DND-41 (cell line): ENCODE data around the gene CD2AP.
"Not testable (repeated sequence)": the region's sequence is repeated elsewhere in the genome, so short reads cannot be mapped to it uniquely, and the experiment has no call there.

ENCODE experiments used
- ATAC-seq: fragments of 200-7000 bp; cut with Tn5 transposase; 3 replicates; pipeline ENCODE4 v1.9.1; 2021; ENCODE audit warnings: low read depth; ENCODE audit not compliant: insufficient read depth
- DNase-seq: peaks from one replicate; pipeline ENCODE4 v3.0.0-alpha.2; 2020
- H2AFZ ChIP-seq: 2 replicates; pipeline ENCODE4 v1.6.0; 2012; ENCODE audit warnings: low read depth, low read length
- H3K27ac ChIP-seq: 2 replicates; pipeline ENCODE4 v1.5.1; 2012; ENCODE audit warnings: low read length, inconsistent platforms
- H3K27me3 ChIP-seq: fragments of 200-600 bp; sonication (generic); 2 replicates; pipeline ENCODE4 v1.6.0; 2012; ENCODE audit warnings: low read length, mild to moderate bottlenecking, inconsistent platforms; ENCODE audit not compliant: insufficient read depth, poor library complexity
- H3K36me3 ChIP-seq: 2 replicates; pipeline ENCODE4 v1.5.1; 2012; ENCODE audit warnings: low read length, inconsistent platforms; ENCODE audit not compliant: insufficient read depth
- H3K4me1 ChIP-seq: 2 replicates; pipeline ENCODE4 v1.5.1; 2012; ENCODE audit warnings: mild to moderate bottlenecking, low read length; ENCODE audit not compliant: insufficient read depth
- H3K4me2 ChIP-seq: 2 replicates; pipeline ENCODE4 v1.6.0; 2012; ENCODE audit warnings: mild to moderate bottlenecking, moderate library complexity, low read length, inconsistent platforms; ENCODE audit not compliant: insufficient read depth
- H3K4me3 ChIP-seq, 2 experiments: fragments of 200-600 bp in 1 of 2; shearing (Covaris generic) in 1 of 2; 2 replicates each; pipeline ENCODE4 v1.5.1; 2012 to 2016; ENCODE audit warnings: inconsistent platforms in 2 of 2, low read length in 2 of 2, mild to moderate bottlenecking in 2 of 2, low read depth in 1 of 2, moderate library complexity in 1 of 2
- H3K79me2 ChIP-seq: 2 replicates; pipeline ENCODE4 v1.6.0; 2012; ENCODE audit warnings: low read length, inconsistent platforms; ENCODE audit not compliant: insufficient read depth
- H3K9ac ChIP-seq: 2 replicates; pipeline ENCODE4 v1.6.0; 2012; ENCODE audit warnings: low read depth, mild to moderate bottlenecking, inconsistent platforms, low read length, moderate library complexity
- H3K9me3 ChIP-seq: 2 replicates; pipeline ENCODE4 v1.5.1; 2012; ENCODE audit warnings: low read length, moderate library complexity, mild to moderate bottlenecking, inconsistent platforms; ENCODE audit not compliant: insufficient read depth, severe bottlenecking
- H4K20me1 ChIP-seq: 2 replicates; pipeline ENCODE4 v1.6.0; 2012; ENCODE audit warnings: low read length; ENCODE audit not compliant: insufficient read depth
- CTCF ChIP-seq: IDR thresholded peaks from 2 replicates; pipeline ENCODE4 v1.5.1; 2012; ENCODE audit warnings: borderline replicate concordance, low read length, moderate library complexity, mild to moderate bottlenecking; ENCODE audit not compliant: poor library complexity, severe bottlenecking; ENCODE audit errors: extremely low read depth
- EZH2 ChIP-seq: IDR thresholded peaks from 3 replicates; pipeline ENCODE4 v1.6.1; 2012; ENCODE audit warnings: borderline replicate concordance, low read depth, mild to moderate bottlenecking, moderate library complexity, low read length, inconsistent platforms; ENCODE audit not compliant: severe bottlenecking

Gene CD2AP

GRCh38 chr6:47634210-47635047 lies 156.8 kb downstream of the CD2AP start:
- Histone ChIP-seq H3K4me3 (no peak overlapping the region), H4K20me1 (no peaks in the 10 kb centered on the region), H3K4me1 (0 out of 2 replicates have a peak, but pooled peaks cover 5% of the 10 kb centered on the region), H3K36me3 (no peaks in the 10 kb centered on the region), H3K79me2 (no peaks in the 10 kb centered on the region), H2AFZ (no peak overlapping the region), H3K9ac (no peak overlapping the region), H3K27me3 (no peaks in the 10 kb centered on the region), H3K27ac (no peak overlapping the region), H3K4me2 (no peak overlapping the region), H3K9me3 (no peaks in the 10 kb centered on the region)
- DNase-seq (no peak), ATAC-seq (no peak)
- no peak for TF ChIP-seq EZH2
- TF ChIP-seq CTCF, result no peak

GRCh38 chr6:47646689-47647088 lies 169.1 kb downstream of the CD2AP start:
- Histone ChIP-seq H3K27ac (no peak overlapping the region), H4K20me1 (no peaks in the 10 kb centered on the region), H3K9me3 (no peaks in the 10 kb centered on the region), H3K4me3 (no peak overlapping the region), H3K27me3 (no peaks in the 10 kb centered on the region), H3K9ac (no peak overlapping the region), H2AFZ (no peak overlapping the region), H3K4me2 (no peak overlapping the region), H3K79me2 (no peaks in the 10 kb centered on the region), H3K4me1 (peaks cover 12% of the 10 kb centered on the region), H3K36me3 (no peaks in the 10 kb centered on the region)
- DNase-seq (no peak), ATAC-seq (no peak)
- TF ChIP-seq EZH2, result no peak
- TF ChIP-seq CTCF, result no peak

GRCh38 chr6:47647188-47647587 lies 169.6 kb downstream of the CD2AP start:
- TF ChIP-seq CTCF (no peak), EZH2 (no peak)
- H2AFZ ChIP-seq, result no peak overlapping the region
- H3K36me3 ChIP-seq, result no peaks in the 10 kb centered on the region
- H3K79me2 ChIP-seq, result no peaks in the 10 kb centered on the region
- no peaks in the 10 kb centered on the region for H4K20me1 ChIP-seq
- no peak for DNase-seq
- peaks cover 12% of the 10 kb centered on the region for H3K4me1 ChIP-seq
- H3K9me3 ChIP-seq, result no peaks in the 10 kb centered on the region
- H3K4me2 ChIP-seq, result no peak overlapping the region
- no peak overlapping the region for H3K4me3 ChIP-seq
- H3K27ac ChIP-seq, result no peak overlapping the region
- no peaks in the 10 kb centered on the region for H3K27me3 ChIP-seq
- no peak overlapping the region for H3K9ac ChIP-seq
- ATAC-seq, result no peak

- not testable (repeated sequence) for H4K20me1 ChIP-seq, H3K4me2 ChIP-seq, H3K36me3 ChIP-seq, H3K27ac ChIP-seq, H2AFZ ChIP-seq, H3K9ac ChIP-seq, H3K4me3 ChIP-seq, DNase-seq, H3K79me2 ChIP-seq, ATAC-seq, H3K9me3 ChIP-seq, H3K27me3 ChIP-seq
- peaks cover 12% of the 10 kb centered on the region for H3K4me1 ChIP-seq
These were observed 170.0 kb downstream of the CD2AP start for GRCh38 chr6:47647626-47648025.
